ENCODE results near the gene HOXB9. TPM values are rescaled to one million over a fixed set of nuclear protein-coding genes. Genes with fewer than 3 reads are reported as not detected.

HOXB9 gene
- total RNA-seq, 3 donors from 2014 or later (not counting 1 experiment from before 2014, with no cell fraction given) = 0.12 to 1.0 (median 0.18) TPM

GRCh38 chr17:48633266-48633677, 7.1 kb upstream of the HOXB9 start:
- Histone ChIP-seq H3K4me1 (ENCODE audit: control insufficient read depth, insufficient read depth, low read length) (peaks cover 15% of the 10 kb centered on the region), H3K27me3 (ENCODE audit: control insufficient read depth, insufficient read depth, low read length) (peaks cover 57% of the 10 kb centered on the region), H3K36me3 (ENCODE audit: control insufficient read depth, insufficient read depth, low read length) (no peaks in the 10 kb centered on the region), H3K27ac (ENCODE audit: low read length) (no peak overlapping the region), H3K4me3 (ENCODE audit: low read length) (no peak overlapping the region), H3K9me3 (ENCODE audit: control insufficient read depth, insufficient read depth, low read length) (no peaks in the 10 kb centered on the region)
- no peak for TF ChIP-seq CTCF (IDR thresholded peaks at IDR 0.05)
- no peaks in the 10 kb centered on the region for H3K36me3 Mint-ChIP-seq
- ATAC-seq (no peak), DNase-seq (no peak)
- 77% methylated on average over 35 of the region's 35 CpGs for WGBS (ENCODE audit: insufficient coverage)
- peaks cover 0 to 11% of the 10 kb centered on the region in 2 donors for H3K4me1 Mint-ChIP-seq
- H3K27me3 Mint-ChIP-seq (ENCODE audit: low read depth in 2 of 2) = peaks cover 88 to 94% of the 10 kb centered on the region in 2 donors
- no peak overlapping the region for H3K27ac Mint-ChIP-seq
- no peaks in the 10 kb centered on the region for H3K9me3 Mint-ChIP-seq
- H3K4me3 Mint-ChIP-seq = no peak overlapping the region
- intact Hi-C loops (cut with micrococcal nuclease) = no loop called here

- no peak overlapping the region for H3K27ac ChIP-seq (ENCODE audit: low read length)
- ATAC-seq (no peak), DNase-seq (no peak)
- Mint-ChIP-seq H3K4me1 (peaks cover 0 to 11% of the 10 kb centered on the region in 2 donors), H3K4me3 (peak overlapping the region; percentile 52), H3K36me3 (no peaks in the 10 kb centered on the region), H3K27me3 (ENCODE audit: low read depth in 2 of 2) (peaks cover 88 to 95% of the 10 kb centered on the region in 2 donors), H3K27ac (no peak overlapping the region), H3K9me3 (no peaks in the 10 kb centered on the region)
- H3K4me3 ChIP-seq (ENCODE audit: low read length) = no peak overlapping the region
- H3K9me3 ChIP-seq (ENCODE audit: control insufficient read depth, insufficient read depth, low read length) = no peaks in the 10 kb centered on the region
- WGBS (ENCODE audit: insufficient coverage) = 90% methylated on average over 7 of the region's 7 CpGs
- intact Hi-C loops (cut with micrococcal nuclease) = no loop called here
- no peak for TF ChIP-seq CTCF (IDR thresholded peaks at IDR 0.05)
- no peaks in the 10 kb centered on the region for H3K36me3 ChIP-seq (ENCODE audit: control insufficient read depth, insufficient read depth, low read length)
- peaks cover 63% of the 10 kb centered on the region for H3K27me3 ChIP-seq (ENCODE audit: control insufficient read depth, insufficient read depth, low read length)
- H3K4me1 ChIP-seq (ENCODE audit: control insufficient read depth, insufficient read depth, low read length) = peaks cover 15% of the 10 kb centered on the region
Measured at GRCh38 chr17:48632579-48633265, 6.6 kb upstream of the HOXB9 start.

GRCh38 chr17:48631693-48632578, 5.8 kb upstream of the HOXB9 start:
- Histone ChIP-seq H3K27me3 (ENCODE audit: control insufficient read depth, insufficient read depth, low read length) (peaks cover 67% of the 10 kb centered on the region), H3K27ac (ENCODE audit: low read length) (no peak overlapping the region), H3K36me3 (ENCODE audit: control insufficient read depth, insufficient read depth, low read length) (no peaks in the 10 kb centered on the region), H3K4me3 (ENCODE audit: low read length) (no peak overlapping the region), H3K4me1 (ENCODE audit: control insufficient read depth, insufficient read depth, low read length) (peaks cover 19% of the 10 kb centered on the region), H3K9me3 (ENCODE audit: control insufficient read depth, insufficient read depth, low read length) (no peaks in the 10 kb centered on the region)
- Mint-ChIP-seq H3K36me3 (no peaks in the 10 kb centered on the region), H3K4me1 (peaks cover 2 to 13% of the 10 kb centered on the region in 2 donors), H3K9me3 (no peaks in the 10 kb centered on the region), H3K27ac (no peak overlapping the region), H3K4me3 (no peak overlapping the region), H3K27me3 (ENCODE audit: low read depth in 2 of 2) (peaks cover 85 to 93% of the 10 kb centered on the region in 2 donors)
- ATAC-seq (no peak), DNase-seq (no peak)
- intact Hi-C loops (cut with micrococcal nuclease) = no loop called here
- WGBS (ENCODE audit: insufficient coverage) = 87% methylated on average over 7 of the region's 7 CpGs
- no peak for TF ChIP-seq CTCF (IDR thresholded peaks at IDR 0.05)

All from natural killer cell (primary cell).